ENCODE results near the gene GAST. TPM values are rescaled to one million over a fixed set of nuclear protein-coding genes. Genes with fewer than 3 reads are reported as not detected.

GAST gene
- total RNA-seq, 4 donors from 2014 or later = not detected

- Histone ChIP-seq H3K9me3 (no peaks in the 10 kb centered on the region), H3K27me3 (no peaks in the 10 kb centered on the region), H3K4me3 (no peak overlapping the region), H3K27ac (replicated peaks in 1 of 4) (no peak overlapping the region), H3K36me3 (no peaks in the 10 kb centered on the region), H3K4me1 (no peaks in the 10 kb centered on the region)
- intact Hi-C loops (cut with DNase I) = no loop called here
- DNase-seq (ENCODE audit: extremely low spot score) = no peak
- WGBS = 67% methylated on average over 13 of the region's 13 CpGs
- TF ChIP-seq CTCF (IDR thresholded peaks at IDR 0.05) (no peak), POLR2AphosphoS5 (IDR thresholded peaks at IDR 0.05) (no peak), POLR2A (IDR thresholded peaks at IDR 0.05; ENCODE audit: low read depth) (no peak), EP300 (IDR thresholded peaks at IDR 0.05) (no peak)
Measured at GRCh38 chr17:41705271-41705991, 6.7 kb upstream of the GAST start.

- intact Hi-C loops (cut with DNase I) = no loop called here
- no peak overlapping the region for H3K27ac ChIP-seq (replicated peaks in 1 of 4)
- H3K4me3 ChIP-seq = no peak overlapping the region
- H3K36me3 ChIP-seq = no peaks in the 10 kb centered on the region
- no peaks in the 10 kb centered on the region for H3K4me1 ChIP-seq
- H3K27me3 ChIP-seq = peaks cover 0 to 12% (median 0%) of the 10 kb centered on the region in 4 donors
- no peak for TF ChIP-seq CTCF (IDR thresholded peaks at IDR 0.05)
- H3K9me3 ChIP-seq = no peaks in the 10 kb centered on the region
- WGBS = 80% methylated on average over 10 of the region's 10 CpGs
- no peak for DNase-seq (ENCODE audit: extremely low spot score)
Measured at GRCh38 chr17:41707803-41708669, 4.1 kb upstream of the GAST start.

- no peak for TF ChIP-seq POLR2A (IDR thresholded peaks at IDR 0.05; ENCODE audit: low read depth)
- TF ChIP-seq EP300 (IDR thresholded peaks at IDR 0.05) = no peak
- TF ChIP-seq POLR2AphosphoS5 (IDR thresholded peaks at IDR 0.05) = no peak
- TF ChIP-seq CTCF (IDR thresholded peaks at IDR 0.05) = no peak
- Histone ChIP-seq H3K4me1 (no peaks in the 10 kb centered on the region), H3K27ac (replicated peaks in 1 of 4) (no peak overlapping the region), H3K4me3 (no peak overlapping the region), H3K9me3 (no peaks in the 10 kb centered on the region), H3K36me3 (no peaks in the 10 kb centered on the region), H3K27me3 (peaks cover 0 to 12% (median 0%) of the 10 kb centered on the region in 4 donors)
- intact Hi-C loops (cut with DNase I) = no loop called here
- DNase-seq (ENCODE audit: extremely low spot score) = no peak
- 54% methylated on average over 8 of the region's 8 CpGs for WGBS
Measured at GRCh38 chr17:41710472-41711090, 1.6 kb upstream of the GAST start.

GRCh38 chr17:41717408-41718286 lies 5.5 kb downstream of the GAST start:
- no peak for TF ChIP-seq POLR2AphosphoS5 (IDR thresholded peaks at IDR 0.05)
- no peak for TF ChIP-seq CTCF (IDR thresholded peaks at IDR 0.05)
- TF ChIP-seq EP300 (IDR thresholded peaks at IDR 0.05) = no peak
- peaks cover 0 to 2% (median 0%) of the 10 kb centered on the region in 4 donors for H3K27me3 ChIP-seq
- intact Hi-C loops (cut with DNase I) = no loop called here
- no peaks in the 10 kb centered on the region for H3K4me1 ChIP-seq
- H3K27ac ChIP-seq (replicated peaks in 1 of 4) = no peak overlapping the region
- WGBS = 75% methylated on average over 15 of the region's 15 CpGs
- no peak for DNase-seq (ENCODE audit: extremely low spot score)
- no peaks in the 10 kb centered on the region for H3K9me3 ChIP-seq
- no peaks in the 10 kb centered on the region for H3K36me3 ChIP-seq
- H3K4me3 ChIP-seq = no peak overlapping the region
